Activated CD4-positive, alpha-beta T cell treated with anti-CD3 and anti-CD28 coated beads for 4 hours (primary cell): ENCODE measurements around the gene MPZL1.
"Not testable (repeated sequence)": the region's sequence is repeated elsewhere in the genome, so short reads cannot be mapped to it uniquely, and the experiment has no call there.

Source experiments
- DNase-seq, 2 donors: peaks; one replicate each; pipeline ENCODE4 v3.0.0-alpha.2; 2020

The MPZL1 gene

GRCh38 chr1:167819849-167820683 lies 98.3 kb downstream of the MPZL1 start:
- no peak for DNase-seq

GRCh38 chr1:167820684-167821355 lies 99.0 kb downstream of the MPZL1 start:
- DNase-seq = no peak

GRCh38 chr1:167821356-167821685 lies 99.5 kb downstream of the MPZL1 start:
- no peak for DNase-seq

GRCh38 chr1:167821969-167822685 lies 100.3 kb downstream of the MPZL1 start:
- no peak for DNase-seq

GRCh38 chr1:167824163-167824794 lies 102.5 kb downstream of the MPZL1 start:
- DNase-seq = no peak

GRCh38 chr1:167825419-167826079 lies 103.8 kb downstream of the MPZL1 start:
- DNase-seq = no peak

- no peak for DNase-seq
Measured at GRCh38 chr1:167826127-167826526, 104.3 kb downstream of the MPZL1 start.

GRCh38 chr1:167829868-167830267 lies 108.1 kb downstream of the MPZL1 start:
- no peak for DNase-seq

GRCh38 chr1:167830668-167831067 lies 108.9 kb downstream of the MPZL1 start:
- not testable (repeated sequence) for DNase-seq

- DNase-seq = no peak
Measured at GRCh38 chr1:167832693-167833092, 110.9 kb downstream of the MPZL1 start.

GRCh38 chr1:167833904-167834303 lies 112.1 kb downstream of the MPZL1 start:
- no peak for DNase-seq

- DNase-seq = no peak
Measured at GRCh38 chr1:167836197-167836596, 114.4 kb downstream of the MPZL1 start.

- DNase-seq = no peak
Measured at GRCh38 chr1:167837326-167837725, 115.5 kb downstream of the MPZL1 start.

- DNase-seq = no peak
Measured at GRCh38 chr1:167839009-167839408, 117.2 kb downstream of the MPZL1 start.
